GM11168 (cell line): ENCODE results near the gene UPF1.
"Not testable (repeated sequence)": the region's sequence is repeated elsewhere in the genome, so short reads cannot be mapped to it uniquely, and the experiment has no call there.

Experiments
- in situ Hi-C: fragments of 300-500 bp; cut with MboI; formaldehyde crosslinking; loops from one replicate; pipeline ENCODE4 v1.12.0; 2022; ENCODE audit warnings: low sequenced_read_pairs; ENCODE audit not compliant: unreplicated experiment

The UPF1 gene

DNA sequence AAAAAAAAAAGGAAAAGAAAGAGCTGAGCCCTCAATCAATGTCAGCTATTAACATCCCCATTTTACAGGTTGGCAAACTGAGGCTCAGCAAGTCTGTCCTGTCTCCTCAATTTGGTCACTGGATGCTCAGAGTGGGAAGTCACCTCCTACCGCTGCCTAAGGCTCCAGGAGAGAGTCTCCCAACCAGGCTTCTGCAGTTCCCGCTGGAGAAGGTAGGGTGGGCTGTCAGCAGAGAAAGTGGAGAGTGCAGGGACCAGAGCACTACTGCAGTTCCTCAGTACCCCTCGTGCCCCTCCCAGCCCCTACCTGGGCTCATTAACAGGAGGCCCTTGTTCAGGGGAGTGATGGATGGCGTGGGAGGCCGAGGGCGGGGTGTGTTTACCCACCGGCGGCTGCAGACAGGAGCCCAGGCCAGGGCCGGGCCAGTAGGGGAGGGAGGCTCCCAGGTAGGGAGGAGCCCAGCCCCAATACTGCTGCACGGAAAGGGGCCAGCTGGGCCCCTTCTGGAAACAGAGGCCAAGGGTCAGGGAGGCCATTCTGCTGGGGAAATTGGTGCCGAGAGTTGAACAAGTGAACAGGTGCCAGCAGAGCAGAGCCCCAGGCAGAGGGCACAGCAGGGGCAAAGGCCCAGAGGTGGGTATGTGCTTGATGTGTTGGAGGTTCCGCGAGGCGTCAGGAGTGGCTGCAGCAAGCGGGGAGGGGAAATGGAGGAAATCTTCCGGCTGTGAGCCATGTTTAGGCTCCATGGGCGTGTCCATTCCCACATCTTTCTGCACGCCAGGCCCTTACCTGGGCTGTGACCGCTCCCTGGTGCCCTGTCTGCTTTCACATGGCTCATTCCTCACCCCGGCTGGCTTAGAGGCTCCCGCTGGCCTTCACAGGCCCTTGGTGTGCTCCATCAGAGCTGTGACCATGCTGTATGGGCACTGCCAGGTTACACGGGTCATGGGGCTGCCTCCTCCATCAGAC is 33.1 kb upstream of the UPF1 start:
- in situ Hi-C loops, result no loop called here

GRCh38 chr19:18799389-18799970 is 32.3 kb upstream of the UPF1 start:
- in situ Hi-C loops, result no loop called here

GRCh38 chr19:18800079-18800478 is 31.7 kb upstream of the UPF1 start:
- in situ Hi-C loops, result no loop called here

GRCh38 chr19:18800636-18801035 is 31.1 kb upstream of the UPF1 start:
- in situ Hi-C loops, result no loop called here

DNA sequence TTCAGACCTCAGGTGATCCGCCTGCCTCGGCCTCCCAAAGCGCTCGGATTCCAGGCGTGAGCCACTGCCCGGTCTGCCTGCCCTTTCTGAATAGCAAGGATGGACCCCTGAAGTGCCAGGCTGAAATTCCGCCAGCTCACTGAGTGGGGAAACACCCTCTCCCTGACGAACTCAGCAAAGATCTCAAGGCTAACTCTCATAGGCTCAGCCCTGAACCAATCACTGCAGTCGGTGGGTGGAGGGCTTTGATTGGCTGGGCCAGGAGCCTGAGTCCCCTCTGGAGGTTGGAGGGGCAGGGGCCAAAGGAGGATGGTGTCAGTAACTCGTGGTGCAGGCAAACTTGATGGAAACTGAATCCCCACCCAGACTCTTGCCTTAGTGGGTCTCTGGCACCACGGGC is 29.4 kb upstream of the UPF1 start:
- in situ Hi-C loops, result no loop called here

GRCh38 chr19:18803550-18804138 is 28.1 kb upstream of the UPF1 start:
- in situ Hi-C loops, result no loop called here

DNA sequence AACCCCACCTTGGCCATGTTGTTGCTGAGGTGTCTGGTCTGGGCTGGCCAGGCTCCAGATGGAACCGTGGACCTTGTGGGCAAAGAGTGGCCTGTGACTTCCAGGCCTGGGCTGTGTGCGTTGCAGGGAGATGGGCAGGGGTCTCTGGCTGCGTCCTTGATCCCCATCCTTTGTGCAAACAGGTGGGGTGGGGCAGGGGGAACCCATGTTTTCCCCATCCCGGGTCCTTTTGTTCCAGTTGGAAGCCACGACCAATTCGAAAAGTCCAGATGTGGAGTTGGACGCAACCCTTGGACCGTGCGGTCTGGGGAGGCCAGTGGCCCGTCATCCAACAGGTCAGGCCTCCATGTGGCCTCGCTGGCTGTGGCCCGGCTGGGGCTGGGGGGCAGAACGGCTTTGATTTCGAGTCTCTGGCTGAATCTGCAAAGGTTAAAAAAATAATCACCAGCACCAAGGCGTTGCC is 27.6 kb upstream of the UPF1 start:
- in situ Hi-C loops, result no loop called here

- in situ Hi-C loops, result no loop called here
These were observed 27.1 kb upstream of the UPF1 start for GRCh38 chr19:18804643-18805042.

DNA sequence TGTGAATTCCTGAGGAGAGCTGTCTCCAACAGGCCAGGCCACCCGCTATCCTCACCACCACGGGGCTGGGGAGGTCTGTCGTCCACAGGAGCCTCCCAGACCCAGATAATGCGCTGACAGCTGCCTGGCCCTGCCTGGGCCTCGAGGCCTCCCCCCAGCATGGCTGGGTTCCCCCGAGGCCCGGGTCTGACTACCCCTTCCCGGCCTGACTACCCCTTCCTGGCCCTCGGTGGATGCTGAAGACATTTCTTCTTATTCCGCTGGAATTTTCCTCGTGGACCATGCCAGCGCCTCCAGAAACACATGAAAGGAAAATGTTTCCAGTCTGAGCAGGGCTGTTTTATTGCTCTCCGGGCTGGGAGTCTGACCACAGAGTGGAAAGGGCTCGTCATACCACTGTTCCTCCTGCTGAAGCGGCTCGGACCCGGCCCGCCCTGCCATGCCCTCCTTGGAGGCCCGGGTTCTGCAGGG is 23.9 kb upstream of the UPF1 start:
- in situ Hi-C loops, result no loop called here

DNA sequence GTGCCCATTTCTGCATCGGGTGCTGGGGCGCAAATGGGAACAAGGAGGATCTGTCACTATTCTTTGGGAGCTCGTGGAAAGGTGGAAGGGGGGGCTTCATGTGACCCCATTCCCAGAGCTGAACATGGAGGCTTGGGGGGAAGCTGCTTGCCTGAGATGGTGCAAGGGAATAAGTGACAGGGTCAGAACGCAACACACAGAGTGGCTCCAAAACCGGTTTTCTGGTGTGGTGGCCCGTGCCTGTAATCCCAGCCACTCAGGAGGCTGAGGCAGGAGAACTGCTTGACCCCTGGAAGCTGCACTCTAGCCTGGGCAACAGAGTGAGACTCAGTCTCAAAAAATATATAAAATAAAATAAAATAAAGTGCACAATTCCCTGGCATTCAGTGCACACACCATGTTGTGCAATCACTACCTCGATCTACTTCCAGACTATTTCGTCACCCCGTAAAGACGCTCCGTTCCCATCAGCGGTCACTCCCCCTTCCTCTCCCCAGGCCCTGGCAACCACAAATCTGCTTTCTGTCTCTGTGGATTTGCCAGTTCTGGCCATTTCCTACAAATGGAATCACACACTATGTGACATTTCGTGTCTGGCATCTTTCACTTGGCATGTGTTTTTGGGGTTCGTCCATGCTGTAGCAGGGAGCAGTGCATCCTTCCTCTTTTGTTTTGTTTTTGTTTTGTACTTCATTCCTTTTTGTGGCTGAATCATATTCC is 22.4 kb upstream of the UPF1 start:
- in situ Hi-C loops, result no loop called here

DNA sequence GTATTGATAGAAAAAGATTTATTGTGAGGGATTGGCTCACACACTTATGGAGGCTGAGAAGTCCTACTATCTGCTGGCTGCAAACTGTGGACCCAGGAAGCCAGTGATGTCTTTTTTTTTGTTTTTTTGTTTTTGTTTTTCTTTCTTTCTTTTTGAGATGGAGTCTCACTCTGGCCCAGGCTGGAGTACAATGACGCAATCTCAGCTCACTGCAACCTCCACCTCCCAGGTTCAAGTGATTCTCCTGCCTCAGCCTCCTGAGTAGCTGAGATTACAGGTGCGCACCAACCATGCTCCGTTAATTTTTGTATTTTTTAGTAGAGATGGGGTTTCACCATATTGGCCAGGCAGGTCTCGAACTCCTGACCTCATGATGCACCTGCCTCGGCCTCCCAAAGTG is 20.1 kb upstream of the UPF1 start:
- in situ Hi-C loops, result not testable (repeated sequence)

- in situ Hi-C loops, result no loop called here
These were observed 17.7 kb upstream of the UPF1 start for GRCh38 chr19:18814063-18814462.

GRCh38 chr19:18815673-18816072 is 16.1 kb upstream of the UPF1 start:
- in situ Hi-C loops, result no loop called here

GRCh38 chr19:18816645-18817044 is 15.1 kb upstream of the UPF1 start:
- in situ Hi-C loops, result not testable (repeated sequence)

DNA sequence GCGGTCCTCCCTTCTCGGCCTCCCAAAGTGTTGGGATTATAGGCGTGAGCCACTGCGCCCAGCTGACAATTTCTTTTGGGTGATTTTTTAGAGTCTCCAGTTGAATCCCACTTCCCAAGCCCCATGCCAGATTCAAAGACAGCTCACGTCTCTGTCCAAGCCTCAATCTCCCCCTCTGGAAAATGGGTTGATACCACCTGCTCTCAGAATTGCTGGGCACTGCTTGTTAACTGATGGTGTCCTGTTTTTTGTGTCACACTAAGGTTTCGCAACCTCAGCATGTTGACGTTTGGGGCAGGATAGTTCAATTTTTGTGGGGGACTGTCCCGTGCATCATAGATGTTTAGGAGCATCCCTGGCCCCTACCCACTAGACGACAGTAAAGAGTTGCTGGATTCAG is 14.2 kb upstream of the UPF1 start:
- in situ Hi-C loops, result no loop called here

GRCh38 chr19:18828786-18829185 is 3.0 kb upstream of the UPF1 start:
- in situ Hi-C loops, result no loop called here

DNA sequence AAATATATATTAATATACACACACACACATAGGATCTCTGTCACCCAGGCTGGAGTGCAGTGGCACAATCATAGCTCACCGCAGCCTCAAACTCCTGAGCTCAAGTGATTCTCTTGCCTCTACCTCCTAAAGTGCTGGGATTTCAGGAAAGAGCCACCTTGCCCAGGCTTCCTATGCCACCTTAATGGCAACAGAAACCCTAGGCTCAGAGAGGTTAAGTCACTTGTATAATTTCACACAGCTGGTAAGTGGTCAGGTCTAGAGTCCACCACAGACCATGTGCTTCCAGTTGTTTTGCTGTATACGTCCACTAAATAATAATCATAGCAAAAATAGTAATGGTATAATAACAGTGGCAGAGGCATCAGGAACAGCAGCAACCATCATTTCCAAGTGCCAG is 1.3 kb upstream of the UPF1 start:
- in situ Hi-C loops, result no loop called here

DNA sequence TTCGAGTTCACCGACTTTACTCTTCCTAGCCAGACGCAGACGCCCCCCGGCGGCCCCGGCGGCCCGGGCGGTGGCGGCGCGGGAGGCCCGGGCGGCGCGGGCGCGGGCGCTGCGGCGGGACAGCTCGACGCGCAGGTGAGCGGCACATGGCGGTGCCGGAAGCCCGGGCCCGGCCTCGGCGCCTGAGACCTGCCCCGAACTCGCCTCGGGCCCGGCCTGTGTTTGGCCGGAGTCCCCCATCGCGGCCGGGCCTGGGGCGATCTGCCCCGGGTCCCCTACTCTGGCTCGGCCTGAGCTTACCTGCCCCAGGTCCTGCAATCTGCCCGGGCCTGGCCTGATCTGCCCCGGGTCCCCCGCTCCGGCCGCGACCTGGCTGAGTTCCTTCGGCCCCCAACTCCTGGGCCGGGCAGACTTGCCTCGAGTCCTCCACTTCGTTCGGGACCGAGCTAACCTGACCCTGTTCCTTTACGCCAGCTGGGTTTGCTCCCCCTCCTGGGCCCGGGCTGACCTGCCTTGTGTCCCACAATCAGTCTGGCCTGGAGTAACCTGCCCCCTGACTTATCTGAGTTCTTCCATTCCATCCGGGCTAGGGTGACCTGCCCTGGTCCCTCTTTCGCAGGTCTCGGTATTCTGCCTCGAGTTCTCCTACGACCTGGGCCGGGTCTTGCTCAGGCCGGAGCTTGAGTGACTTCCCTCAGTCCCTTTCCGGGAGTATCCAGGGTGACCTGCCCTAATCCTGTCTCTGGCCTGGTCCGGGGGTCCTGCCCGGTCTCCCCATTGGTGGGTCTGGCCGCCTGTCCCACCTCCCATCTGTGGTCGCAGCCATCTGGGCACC is 764 bp downstream of the UPF1 start:
- in situ Hi-C loops, result no loop called here

- in situ Hi-C loops, result no loop called here
These were observed 1.4 kb downstream of the UPF1 start for GRCh38 chr19:18833141-18833476.
